Measurements from ENCODE around the gene PATE2. TPM values are rescaled to one million over a fixed set of nuclear protein-coding genes. Genes with fewer than 3 reads are reported as not detected.

PATE2 gene
- not detected in 2 replicates for polyA plus RNA-seq

DNA sequence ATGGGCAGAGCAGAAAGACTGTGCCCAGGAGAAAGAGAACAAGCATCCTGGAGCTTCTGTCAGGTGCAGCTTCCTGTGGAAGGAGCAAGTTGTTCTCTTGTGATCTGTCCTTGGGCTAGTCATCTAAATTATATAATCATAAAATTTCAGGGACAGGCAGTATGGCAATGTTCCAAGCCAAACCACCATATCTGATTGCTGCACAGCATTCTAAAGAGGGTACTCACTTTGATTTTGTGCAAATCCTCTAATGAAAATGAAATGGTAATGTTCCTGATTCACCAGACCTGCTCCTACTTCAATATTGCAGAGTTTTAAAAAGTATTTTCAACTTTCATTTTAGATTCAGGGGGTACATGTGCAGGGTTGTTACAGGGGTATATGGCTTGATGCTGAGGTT is at the start of gene PATE2:
Gene PATE2 (minus strand): TSS at position 101 of the 400 bp plus-strand sequence. CDS start 55 bp downstream, at position 46.

GRCh38 chr11:125787827-125788226 is 9.2 kb upstream of the PATE2 start, which contains the start of gene PATE3:
TSS of gene PATE3 (plus strand) at chr11:125788127. CDS start at chr11:125788152, 25 bp downstream.

DNA sequence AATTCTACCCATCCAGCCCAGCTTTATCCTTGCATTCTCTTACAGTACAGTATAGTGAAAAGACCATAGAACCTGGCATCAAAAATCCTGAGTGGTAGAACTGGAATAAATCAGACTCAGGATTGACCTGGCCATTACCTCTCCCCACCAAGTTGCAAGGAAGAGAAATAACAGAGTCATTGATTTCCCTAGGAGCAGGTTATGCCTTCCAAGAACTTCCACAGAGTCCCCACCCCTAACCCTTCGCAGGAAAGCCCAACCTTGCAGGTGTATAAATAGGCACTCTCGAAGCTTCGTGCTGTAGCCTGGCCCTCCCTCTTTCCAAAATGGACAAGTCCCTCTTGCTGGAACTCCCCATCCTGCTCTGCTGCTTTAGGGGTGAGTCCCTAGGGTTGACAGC is 32.6 kb downstream of the PATE2 start, which contains the start of gene PATE1:
Gene PATE1 (plus strand): TSS at position 301 of the 400 bp plus-strand sequence. CDS start 26 bp downstream, at position 327.

Other genes with a start within 250 kb of the PATE2 start
- gene EI24, start 209.4 kb downstream of the PATE2 start, polyA plus RNA-seq = 25.6 and 40.4 TPM in 2 replicates
- 38.0 and 48.2 TPM in 2 replicates for gene STT3A, start 186.0 kb downstream of the PATE2 start, polyA plus RNA-seq
- 1.5 TPM in 1 of 2 replicates, not detected in the other for gene CHEK1, start 153.7 kb downstream of the PATE2 start, polyA plus RNA-seq
- gene ACRV1, start 98.0 kb downstream of the PATE2 start, polyA plus RNA-seq = 0.56 and 2.2 TPM in 2 replicates
- not detected in 2 replicates for gene PATE1, start 32.5 kb downstream of the PATE2 start, polyA plus RNA-seq
- gene PATE3, start 9.3 kb upstream of the PATE2 start, polyA plus RNA-seq = not detected in 2 replicates
- not detected in 2 replicates for gene PATE4, start 54.5 kb upstream of the PATE2 start, polyA plus RNA-seq
- gene HYLS1, start 108.8 kb upstream of the PATE2 start, polyA plus RNA-seq = 12.5 and 15.8 TPM in 2 replicates
- 25.6 and 41.9 TPM in 2 replicates for gene PUS3, start 124.4 kb upstream of the PATE2 start, polyA plus RNA-seq
- gene DDX25, start 125.7 kb upstream of the PATE2 start, polyA plus RNA-seq = 58.7 and 59.3 TPM in 2 replicates
- gene VSIG10L2, start 167.2 kb upstream of the PATE2 start, polyA plus RNA-seq = not detected in 2 replicates